ENCODE data around the gene TRAT1. TPM values are rescaled to one million over a fixed set of nuclear protein-coding genes. Genes with fewer than 3 reads are reported as not detected.
"Not testable (repeated sequence)": the region's sequence is repeated elsewhere in the genome, so short reads cannot be mapped to it uniquely, and the experiment has no call there.

TRAT1 gene
- total RNA-seq: not detected
- long read RNA-seq: 0 reads

DNA sequence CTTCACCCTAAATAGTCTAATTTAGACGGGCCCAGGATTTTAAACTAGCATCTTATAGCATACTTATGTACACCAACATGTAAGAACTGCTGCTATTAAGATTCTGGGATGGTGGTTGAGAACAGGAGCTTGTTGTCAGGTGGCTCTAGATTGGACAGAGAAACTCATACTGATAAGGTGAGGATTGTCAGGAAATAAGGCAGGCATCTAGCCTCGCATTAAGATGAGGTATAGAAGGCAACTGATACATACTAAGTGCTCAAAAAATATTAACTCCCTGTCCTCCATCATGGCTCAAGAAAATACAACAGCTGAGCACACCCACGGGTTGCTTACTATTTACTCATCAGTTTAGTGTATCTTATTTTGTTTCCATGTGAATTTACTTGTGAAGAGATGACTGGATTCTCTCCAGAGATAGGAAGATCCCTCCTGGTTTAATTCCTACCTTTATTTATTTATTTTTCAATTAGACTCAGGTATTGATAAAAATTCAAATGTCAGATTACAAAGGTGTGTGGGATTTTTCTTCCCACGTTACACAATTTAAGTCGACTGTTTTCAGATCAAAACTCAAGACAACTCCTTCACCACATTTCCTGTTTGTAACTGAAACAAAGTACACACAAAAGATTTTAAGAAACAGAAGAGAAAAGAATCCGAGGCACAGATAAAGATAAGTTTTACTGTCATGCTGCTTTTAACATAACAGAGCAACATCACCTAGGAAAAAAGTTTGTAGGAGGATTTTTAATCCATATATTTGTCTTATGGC, at the start of gene TRAT1:
TRAT1 (plus strand) TSS at position 664 of the 775 bp plus-strand sequence. CDS start 142 bp downstream, outside the sequence.
- DNase-seq (ENCODE audit: low spot score): no peak

GRCh38 chr3:108775649-108776048, 46.9 kb upstream of the TRAT1 start:
- no peak for DNase-seq (ENCODE audit: low spot score)

- DNase-seq (ENCODE audit: low spot score): no peak
These were observed 43.1 kb upstream of the TRAT1 start for GRCh38 chr3:108779496-108779895.

DNA sequence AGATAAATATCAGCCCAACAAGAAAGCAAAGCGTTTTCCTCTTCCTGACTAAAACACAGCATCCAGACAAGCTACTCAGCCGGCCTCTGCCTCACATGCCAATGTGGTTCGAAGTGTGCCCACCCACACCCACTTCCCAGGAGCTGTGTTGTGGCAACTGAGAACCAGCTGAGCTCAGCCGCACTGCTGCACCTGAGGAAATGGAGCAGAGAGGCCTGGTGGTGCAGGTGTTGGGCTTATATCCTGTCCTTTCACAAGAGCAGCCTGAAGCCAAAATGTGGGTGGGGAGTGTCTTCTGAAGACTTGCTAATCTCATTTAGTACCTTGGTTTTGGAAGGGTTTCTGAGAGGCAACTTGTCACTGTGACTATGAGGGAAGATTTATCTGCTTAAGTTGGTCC, 42.4 kb upstream of the TRAT1 start:
- no peak for DNase-seq (ENCODE audit: low spot score)

DNA sequence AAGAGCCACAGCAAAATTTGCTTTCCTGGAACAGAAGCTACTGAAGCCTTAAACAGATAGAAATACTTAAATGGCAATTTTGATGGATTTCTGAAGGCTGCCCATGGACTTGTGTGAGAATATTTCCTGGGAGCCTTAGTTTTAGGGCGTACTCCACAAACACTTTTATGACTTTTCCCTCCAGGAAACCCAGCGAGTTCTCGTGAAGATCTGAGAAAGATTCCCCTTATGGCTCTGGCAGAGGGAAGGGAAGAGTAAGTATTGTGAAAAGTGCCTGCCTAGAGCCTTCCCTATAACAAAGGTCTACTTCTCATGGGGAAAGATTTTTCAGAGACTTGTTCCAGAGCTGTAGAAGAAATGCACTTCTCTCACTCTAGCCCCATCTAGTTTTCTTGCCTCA, 31.1 kb upstream of the TRAT1 start:
- DNase-seq (ENCODE audit: low spot score): no peak

DNA sequence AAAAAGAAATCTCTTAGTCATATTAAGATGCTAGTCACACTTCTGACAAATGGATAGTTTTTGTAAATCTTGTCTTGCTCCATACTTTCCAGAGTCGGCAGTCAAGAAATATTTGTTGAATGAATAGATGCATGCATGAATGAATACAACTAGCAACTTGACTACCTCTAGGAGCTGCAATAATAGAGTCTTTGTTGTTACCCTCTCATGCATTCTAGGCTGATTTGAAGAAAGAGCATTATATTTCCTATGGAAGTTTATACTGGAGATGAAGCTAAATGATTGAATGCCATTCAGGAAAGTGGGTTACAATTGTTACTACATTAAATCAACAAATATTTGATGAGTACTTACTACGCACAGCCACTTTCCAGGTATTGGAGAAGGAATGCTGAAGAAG, 18.1 kb upstream of the TRAT1 start:
- DNase-seq (ENCODE audit: low spot score): no peak

- no peak for DNase-seq (ENCODE audit: low spot score)
These were observed 17.6 kb upstream of the TRAT1 start for GRCh38 chr3:108804966-108805365.

- DNase-seq (ENCODE audit: low spot score): no peak
These were observed 16.3 kb upstream of the TRAT1 start for GRCh38 chr3:108806316-108806715.

- no peak for DNase-seq (ENCODE audit: low spot score)
These were observed 4.2 kb upstream of the TRAT1 start for GRCh38 chr3:108818404-108818803.

- DNase-seq (ENCODE audit: low spot score): no peak
These were observed 2.0 kb upstream of the TRAT1 start for GRCh38 chr3:108820586-108820985.

DNA sequence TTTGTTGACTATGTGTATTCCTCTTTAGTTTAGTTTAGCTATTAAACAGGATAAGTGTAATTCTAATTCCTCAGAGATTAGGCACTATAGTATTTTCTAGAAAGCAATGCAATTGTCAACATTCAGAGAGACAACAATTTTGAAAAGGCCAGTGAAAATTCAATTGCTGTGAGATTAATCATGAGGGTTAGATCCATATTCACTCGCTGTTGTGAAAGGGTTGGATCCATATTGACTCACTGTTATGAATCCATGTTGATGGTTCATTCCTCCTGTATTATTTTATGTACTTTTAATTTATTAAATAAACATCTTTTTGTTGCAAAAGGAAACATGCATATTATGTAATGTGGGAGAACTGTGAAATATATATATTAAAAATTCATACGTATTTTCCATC, 641 bp downstream of the TRAT1 start:
- no peak for DNase-seq (ENCODE audit: low spot score)

DNA sequence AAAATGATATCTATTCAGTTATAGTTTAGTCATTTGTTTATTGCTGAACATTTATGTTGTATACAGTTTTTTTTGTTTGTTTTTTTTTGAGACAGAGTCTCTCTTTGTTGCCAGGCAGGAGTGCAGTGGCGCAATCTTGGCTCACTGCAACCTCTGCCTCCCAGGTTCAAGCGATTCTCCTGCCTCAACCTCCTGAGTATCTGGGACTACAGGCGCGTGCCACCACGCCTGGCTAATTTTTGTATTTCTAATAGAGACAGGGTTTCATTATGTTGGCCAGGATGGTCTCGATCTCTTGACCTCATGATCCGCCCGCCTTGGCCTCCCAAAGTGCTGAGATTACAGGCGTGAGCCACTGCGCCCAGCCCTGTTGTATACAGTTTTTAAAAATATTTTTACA, 1.2 kb downstream of the TRAT1 start:
- DNase-seq (ENCODE audit: low spot score): not testable (repeated sequence)

- no peak for DNase-seq (ENCODE audit: low spot score)
These were observed 4.0 kb downstream of the TRAT1 start for GRCh38 chr3:108826309-108827187.

DNA sequence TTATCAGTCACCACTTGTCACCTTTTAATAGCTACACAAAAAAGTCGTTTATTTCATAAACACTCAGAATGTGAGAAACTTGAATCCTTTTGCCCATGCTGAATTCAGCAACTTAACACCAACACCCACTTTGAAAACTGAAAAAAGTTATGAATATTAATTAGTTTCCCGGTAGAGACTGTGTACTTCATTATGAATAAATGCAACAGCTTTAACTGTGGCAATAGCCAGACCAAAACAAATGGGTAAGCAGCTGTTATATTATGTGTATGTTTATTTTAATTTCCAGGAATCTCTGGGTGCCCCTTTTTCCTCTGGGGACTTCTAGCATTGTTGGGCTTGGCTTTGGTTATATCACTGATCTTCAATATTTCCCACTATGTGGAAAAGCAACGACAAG, 7.8 kb downstream of the TRAT1 start:
- no peak for DNase-seq (ENCODE audit: low spot score)

DNA sequence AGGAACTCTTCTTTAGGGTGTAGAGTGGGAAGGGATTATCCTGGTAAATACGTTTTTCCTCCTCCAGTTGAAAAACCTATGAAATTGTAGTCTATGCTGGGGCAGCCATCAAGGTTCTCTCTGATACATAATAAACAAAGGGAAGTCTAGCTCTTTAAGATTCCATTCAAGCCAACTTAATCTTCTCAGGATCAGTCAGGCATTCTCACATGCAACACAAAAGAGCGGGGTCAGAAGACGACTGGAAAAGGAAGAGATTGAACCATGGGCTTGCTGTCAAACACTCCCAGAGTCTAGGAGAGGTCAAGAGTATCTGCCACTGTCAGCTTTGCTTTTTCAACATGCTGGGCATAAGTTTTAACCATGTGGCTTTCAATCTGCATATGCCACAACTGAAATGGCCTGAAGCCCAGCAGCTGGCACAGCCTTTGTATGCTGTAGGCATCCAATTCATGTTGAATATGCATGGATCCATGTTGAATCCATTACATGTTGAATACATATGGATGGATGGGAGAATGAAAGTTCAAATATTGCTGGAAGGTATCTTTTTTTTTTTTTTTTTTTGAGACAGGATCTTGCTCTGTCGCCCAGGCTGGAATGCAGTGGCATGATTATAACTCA, 8.5 kb downstream of the TRAT1 start:
- no peak for DNase-seq (ENCODE audit: low spot score)

DNA sequence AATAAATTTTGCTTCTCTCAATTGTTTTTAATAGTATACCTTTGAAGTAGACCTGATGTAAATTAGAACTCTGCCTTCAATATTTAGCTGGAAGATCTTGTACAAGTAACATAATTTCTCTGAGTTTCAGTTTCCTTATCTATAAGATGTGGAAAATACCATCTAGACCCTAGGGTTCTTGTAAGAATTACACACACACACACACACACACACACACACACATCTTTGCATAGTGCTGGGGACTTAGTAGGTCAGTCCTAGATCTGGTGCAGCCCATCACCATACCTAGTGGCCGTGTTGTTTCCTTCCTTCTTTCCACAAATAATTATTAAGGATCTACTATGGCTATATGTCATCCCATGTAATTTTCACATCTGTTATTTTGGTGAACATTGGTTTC, 11.0 kb downstream of the TRAT1 start:
- no peak for DNase-seq (ENCODE audit: low spot score)

GRCh38 chr3:108834551-108834950, 12.0 kb downstream of the TRAT1 start:
- DNase-seq (ENCODE audit: low spot score): no peak

- no peak for DNase-seq (ENCODE audit: low spot score)
These were observed 12.5 kb downstream of the TRAT1 start for GRCh38 chr3:108835101-108835500.

DNA sequence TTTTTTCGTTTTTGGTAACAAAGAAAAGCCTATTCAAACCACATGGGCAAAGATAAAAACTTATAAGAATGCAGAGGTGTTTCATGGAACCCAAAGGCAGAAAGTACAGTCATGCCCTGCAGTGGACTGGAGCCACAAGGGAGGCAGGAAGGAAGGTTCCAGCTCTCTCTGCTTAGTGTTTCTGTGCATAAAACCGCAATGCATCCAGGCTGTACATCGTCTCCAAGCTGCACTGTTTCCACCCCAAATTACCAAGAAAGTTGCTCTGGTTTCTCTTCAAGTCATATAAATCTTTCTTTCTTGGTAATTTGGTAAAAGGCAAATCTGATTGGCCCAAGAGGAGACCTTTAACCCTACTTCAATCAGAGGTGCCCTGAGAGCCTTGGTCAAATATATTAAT, 15.8 kb downstream of the TRAT1 start:
- no peak for DNase-seq (ENCODE audit: low spot score)

DNA sequence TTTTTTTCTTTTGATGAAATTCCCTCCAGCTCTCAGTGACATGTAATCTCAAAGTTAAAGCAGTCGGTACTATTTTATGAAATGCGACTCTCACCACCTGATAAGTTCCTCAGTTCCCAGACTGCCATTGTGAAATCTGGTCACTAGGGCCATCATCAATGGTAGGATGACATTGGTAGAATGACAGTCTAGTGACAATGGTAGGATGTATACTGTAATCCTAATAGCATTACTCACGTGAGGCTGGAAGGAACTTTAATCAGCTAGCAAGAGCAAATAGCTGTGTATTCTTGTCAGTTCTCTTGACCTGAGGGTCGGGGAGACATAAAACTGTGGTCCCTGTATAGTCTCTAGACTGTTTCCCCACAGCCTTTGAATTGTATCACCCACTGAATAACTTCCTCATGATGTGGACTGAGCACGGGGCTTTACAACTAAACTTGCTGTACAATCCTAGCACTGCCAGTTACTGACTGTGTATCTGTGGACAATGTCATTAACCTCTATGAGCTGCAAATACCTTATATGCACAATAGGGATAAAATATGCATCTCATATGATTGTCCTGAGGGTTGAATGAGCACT, 23.2 kb downstream of the TRAT1 start:
- no peak for DNase-seq (ENCODE audit: low spot score)

GRCh38 chr3:108847187-108847586, 24.6 kb downstream of the TRAT1 start:
- DNase-seq (ENCODE audit: low spot score): no peak

DNA sequence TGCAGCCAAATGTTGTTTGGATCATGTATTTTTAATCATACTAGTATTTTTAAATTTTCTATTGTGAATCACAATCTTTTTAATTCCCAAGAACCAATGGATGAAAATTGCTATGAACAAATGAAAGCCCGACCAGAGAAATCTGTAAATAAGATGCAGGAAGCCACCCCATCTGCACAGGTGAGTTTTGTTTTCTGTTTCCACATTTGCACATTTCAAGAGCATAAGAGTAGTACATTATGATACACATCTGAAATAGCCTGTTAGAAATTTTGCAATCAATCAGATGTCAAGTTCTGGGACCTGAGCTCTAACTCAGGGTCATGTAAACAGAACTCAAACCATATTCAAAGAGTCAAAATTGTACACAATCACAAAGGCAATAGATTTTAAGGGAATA, 26.5 kb downstream of the TRAT1 start:
- DNase-seq (ENCODE audit: low spot score): no peak

All from mesenteric fat pad (tissue), 1 donor.